ENCODE data around the gene LHX5. TPM values are rescaled to one million over a fixed set of nuclear protein-coding genes. Genes with fewer than 3 reads are reported as not detected.

Gene LHX5
- total RNA-seq, 1 experiment from 2014 or later, result not detected

DNA sequence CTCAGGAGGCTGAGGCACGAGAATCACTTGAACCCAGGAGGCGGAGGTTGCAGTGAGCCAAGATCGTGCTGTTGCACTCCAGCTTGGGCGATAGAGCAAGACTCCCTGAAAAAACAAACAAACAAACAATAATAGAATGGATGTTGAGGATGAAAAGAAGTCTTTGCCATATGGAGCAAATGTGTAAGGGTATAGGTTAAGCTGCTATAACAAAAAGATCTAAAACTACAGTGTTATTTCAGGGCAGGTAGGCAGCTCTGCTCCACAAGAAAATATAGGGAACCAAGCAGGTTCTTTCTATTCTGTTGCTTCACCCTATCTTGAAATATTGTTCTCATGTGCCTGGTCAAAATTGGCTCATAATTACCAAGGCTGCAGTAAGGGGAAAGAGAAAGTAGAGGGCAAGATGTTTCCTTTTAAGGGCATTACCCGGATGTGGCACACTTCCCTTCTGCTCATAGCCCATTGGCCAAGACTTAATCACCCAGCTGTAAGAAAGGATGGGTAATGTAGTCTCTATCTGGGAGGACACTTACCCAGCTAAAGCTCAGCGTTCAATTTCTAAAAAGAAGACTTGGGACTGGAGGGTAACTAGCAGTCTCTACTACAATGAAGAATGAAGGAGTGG, 26.0 kb downstream of the LHX5 start:
- intact Hi-C loops (cut with micrococcal nuclease; ENCODE audit: unreplicated experiment), result no loop called here
- BruUV-seq (replicated peaks), result no TSS peak
- Histone ChIP-seq H3K36me3 (ENCODE audit: insufficient read depth, low read length, poor library complexity, severe bottlenecking) (no peaks in the 10 kb centered on the region), H3K4me3 (ENCODE audit: low read depth, low read length, poor library complexity, severe bottlenecking) (no peak overlapping the region), H3K4me1 (ENCODE audit: insufficient read depth, low read length, poor library complexity, severe bottlenecking) (no peaks in the 10 kb centered on the region), H3K9me3 (ENCODE audit: low read depth, low read length, poor library complexity, severe bottlenecking) (no peaks in the 10 kb centered on the region), H3K27ac (ENCODE audit: low read depth, low read length, poor library complexity, severe bottlenecking) (no peak overlapping the region), H3K27me3 (replicated peaks; ENCODE audit: insufficient read depth, low read depth, low read length, poor library complexity) (peaks cover 16% of the 10 kb centered on the region)
- CTCF ChIA-PET, result interaction anchor here (2.1 kb wide), 1 partner anchor 20 kb away, joined by 6 read pairs; no protein-coding TSS in a partner anchor
- DNase-seq (ENCODE audit: low spot score), result peak; percentile 35
- TF ChIP-seq, protein P1, sequence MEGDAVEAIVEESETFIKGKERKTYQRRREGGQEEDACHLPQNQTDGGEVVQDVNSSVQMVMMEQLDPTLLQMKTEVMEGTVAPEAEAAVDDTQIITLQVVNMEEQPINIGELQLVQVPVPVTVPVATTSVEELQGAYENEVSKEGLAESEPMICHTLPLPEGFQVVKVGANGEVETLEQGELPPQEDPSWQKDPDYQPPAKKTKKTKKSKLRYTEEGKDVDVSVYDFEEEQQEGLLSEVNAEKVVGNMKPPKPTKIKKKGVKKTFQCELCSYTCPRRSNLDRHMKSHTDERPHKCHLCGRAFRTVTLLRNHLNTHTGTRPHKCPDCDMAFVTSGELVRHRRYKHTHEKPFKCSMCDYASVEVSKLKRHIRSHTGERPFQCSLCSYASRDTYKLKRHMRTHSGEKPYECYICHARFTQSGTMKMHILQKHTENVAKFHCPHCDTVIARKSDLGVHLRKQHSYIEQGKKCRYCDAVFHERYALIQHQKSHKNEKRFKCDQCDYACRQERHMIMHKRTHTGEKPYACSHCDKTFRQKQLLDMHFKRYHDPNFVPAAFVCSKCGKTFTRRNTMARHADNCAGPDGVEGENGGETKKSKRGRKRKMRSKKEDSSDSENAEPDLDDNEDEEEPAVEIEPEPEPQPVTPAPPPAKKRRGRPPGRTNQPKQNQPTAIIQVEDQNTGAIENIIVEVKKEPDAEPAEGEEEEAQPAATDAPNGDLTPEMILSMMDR (conservative IDR thresholded peaks at IDR 0.05; ENCODE audit: low read depth, low read length), result no peak
- no peak for TF ChIP-seq EZH2 (IDR thresholded peaks at IDR 0.05; ENCODE audit: borderline replicate concordance, low read depth, low read length, poor library complexity, severe bottlenecking)
- POLR2A ChIA-PET (ENCODE audit: low non-redundant PET), result no interaction called here

DNA sequence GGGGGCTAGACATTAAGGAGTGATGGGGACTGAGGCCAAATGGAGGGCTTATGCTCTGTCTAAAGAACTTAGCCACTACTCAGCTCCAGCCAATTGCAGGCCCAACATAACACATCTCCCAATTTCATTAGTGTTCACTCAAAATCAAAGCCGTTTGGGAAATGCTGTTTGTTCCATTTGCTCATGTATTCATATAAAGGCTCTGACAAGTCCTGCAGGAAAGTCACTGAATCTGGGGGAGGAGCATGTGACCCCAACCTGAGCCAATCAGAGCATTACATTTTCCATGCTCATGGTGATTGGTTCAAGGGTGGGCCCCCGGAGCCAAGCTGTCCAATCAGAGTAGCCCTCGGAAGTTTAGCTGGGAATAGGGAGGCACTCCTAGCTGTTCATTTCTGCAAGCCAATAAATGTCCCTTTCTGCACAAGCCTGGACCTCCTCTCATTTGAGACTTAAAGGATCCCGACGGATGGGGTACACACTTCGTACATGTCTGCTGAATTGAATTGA, 28.6 kb downstream of the LHX5 start:
- H3K27me3 ChIP-seq (replicated peaks; ENCODE audit: insufficient read depth, low read depth, low read length, poor library complexity), result peaks cover 6% of the 10 kb centered on the region
- no peak overlapping the region for H3K4me3 ChIP-seq (ENCODE audit: low read depth, low read length, poor library complexity, severe bottlenecking)
- ChIA-PET POLR2A (ENCODE audit: low non-redundant PET) (no interaction called here), CTCF (no interaction called here)
- TF ChIP-seq, protein P1 (conservative IDR thresholded peaks at IDR 0.05; ENCODE audit: low read depth, low read length), result no peak
- TF ChIP-seq EZH2 (IDR thresholded peaks at IDR 0.05; ENCODE audit: borderline replicate concordance, low read depth, low read length, poor library complexity, severe bottlenecking), result no peak
- no peaks in the 10 kb centered on the region for H3K4me1 ChIP-seq (ENCODE audit: insufficient read depth, low read length, poor library complexity, severe bottlenecking)
- intact Hi-C loops (cut with micrococcal nuclease; ENCODE audit: unreplicated experiment), result no loop called here
- DNase-seq (ENCODE audit: low spot score), result no peak
- no peaks in the 10 kb centered on the region for H3K9me3 ChIP-seq (ENCODE audit: low read depth, low read length, poor library complexity, severe bottlenecking)
- no TSS peak for BruUV-seq (replicated peaks)
- no peak overlapping the region for H3K27ac ChIP-seq (ENCODE audit: low read depth, low read length, poor library complexity, severe bottlenecking)
- H3K36me3 ChIP-seq (ENCODE audit: insufficient read depth, low read length, poor library complexity, severe bottlenecking), result no peaks in the 10 kb centered on the region

DNA sequence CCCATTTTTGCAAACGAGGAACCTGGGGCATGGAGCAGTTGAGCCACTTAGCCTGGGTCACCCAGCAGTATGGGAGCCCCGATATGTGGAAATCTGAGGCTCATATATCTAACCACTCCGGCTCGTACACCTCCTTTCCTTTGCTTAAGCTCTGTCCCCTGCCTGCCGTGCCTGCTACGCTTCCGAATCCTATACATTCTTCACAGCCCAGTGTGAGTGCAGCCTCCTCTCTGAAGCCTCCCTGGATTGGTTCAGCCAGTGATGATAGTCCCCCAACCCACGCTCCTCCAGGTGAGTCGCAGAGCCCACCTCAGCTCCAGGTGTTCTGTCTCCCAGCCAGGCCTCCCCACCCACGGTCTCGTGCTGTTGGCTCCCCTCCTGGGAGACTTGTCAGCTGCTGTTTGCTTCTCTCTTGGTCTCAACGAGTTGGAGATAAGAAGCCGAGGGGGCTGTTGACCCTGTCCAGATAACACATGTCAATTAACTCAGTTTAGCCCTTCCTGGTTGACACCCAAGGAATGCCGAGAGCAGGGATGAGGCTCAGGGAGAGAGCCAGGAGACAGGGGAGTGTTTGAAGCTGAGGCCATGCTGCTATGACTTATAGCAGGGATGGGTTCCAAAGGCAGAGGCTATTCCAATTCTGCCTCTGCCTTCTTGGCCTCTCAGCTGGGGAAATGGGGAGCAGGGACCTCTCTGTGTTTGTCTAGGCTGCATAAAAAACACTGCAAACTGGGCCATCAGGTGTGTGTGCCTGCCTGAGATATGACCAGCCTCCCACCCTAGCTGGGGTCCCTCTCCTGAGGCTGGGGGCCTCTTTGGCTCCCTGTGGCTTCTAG, 30.5 kb downstream of the LHX5 start:
- no peaks in the 10 kb centered on the region for H3K36me3 ChIP-seq (ENCODE audit: insufficient read depth, low read length, poor library complexity, severe bottlenecking)
- peaks cover 4% of the 10 kb centered on the region for H3K27me3 ChIP-seq (replicated peaks; ENCODE audit: insufficient read depth, low read depth, low read length, poor library complexity)
- H3K4me3 ChIP-seq (ENCODE audit: low read depth, low read length, poor library complexity, severe bottlenecking), result no peak overlapping the region
- H3K27ac ChIP-seq (ENCODE audit: low read depth, low read length, poor library complexity, severe bottlenecking), result no peak overlapping the region
- intact Hi-C loops (cut with micrococcal nuclease; ENCODE audit: unreplicated experiment), result no loop called here
- H3K4me1 ChIP-seq (ENCODE audit: insufficient read depth, low read length, poor library complexity, severe bottlenecking), result no peaks in the 10 kb centered on the region
- no peak for TF ChIP-seq EZH2 (IDR thresholded peaks at IDR 0.05; ENCODE audit: borderline replicate concordance, low read depth, low read length, poor library complexity, severe bottlenecking)
- TF ChIP-seq, protein P1 (conservative IDR thresholded peaks at IDR 0.05; ENCODE audit: low read depth, low read length), result no peak
- POLR2A ChIA-PET (ENCODE audit: low non-redundant PET), result no interaction called here
- no TSS peak for BruUV-seq (replicated peaks)
- no peaks in the 10 kb centered on the region for H3K9me3 ChIP-seq (ENCODE audit: low read depth, low read length, poor library complexity, severe bottlenecking)
- CTCF ChIA-PET, result interaction anchor here (0.6 kb wide), 1 partner anchor 244 kb away, joined by 4 read pairs; no protein-coding TSS in a partner anchor
- no peak for DNase-seq (ENCODE audit: low spot score)
